ENCODE measurements around the gene BCAS2. TPM values are rescaled to one million over a fixed set of nuclear protein-coding genes. Genes with fewer than 3 reads are reported as not detected.
A peak's percentile ranks its signal among the peaks of the same experiment; 100 is the strongest.

The BCAS2 gene
- total RNA-seq, result 10 to 100 TPM; 29.6 to 77.7 (median 32.4) TPM
- total RNA-seq (2013), result 44.9 TPM
- 34.5 to 182 (median 64.0) reads per million in 29 experiments for total RNA-seq

- peak within 1 kb of the TSS; percentile 96 to 99 for H3K27ac Mint-ChIP-seq
- peaks cover 20% of the 10 kb centered on the region for H3K36me3 Mint-ChIP-seq
- no peaks in the 10 kb centered on the region for H3K27me3 Mint-ChIP-seq
- H3K4me3 Mint-ChIP-seq, result peak within 1 kb of the TSS; percentile 84 to 97 (median 97)
- Histone ChIP-seq H3K27me3 (replicated peaks in 1 of 2; ENCODE audit: control insufficient read depth in 2 of 2, extremely low read depth in 1 of 2, insufficient read depth in 2 of 2, low read length in 1 of 2) (no peaks in the 10 kb centered on the region), H3K4me3 (ENCODE audit: control insufficient read depth in 1 of 2, extremely low read depth in 1 of 2, low read length in 1 of 2) (peak within 1 kb of the TSS; percentile 53 to 88), H3K36me3 (ENCODE audit: control insufficient read depth in 2 of 2, extremely low read depth in 1 of 2, insufficient read depth in 1 of 2, low read length in 1 of 2) (peaks cover 0 to 25% of the 10 kb centered on the region in 2 donors), H3K27ac (ENCODE audit: low read length) (peak within 1 kb of the TSS; percentile 94), H3K4me1 (ENCODE audit: control insufficient read depth in 1 of 2, extremely low read depth in 1 of 2, insufficient read depth in 2 of 2, low read length in 2 of 2) (peaks cover 7 to 19% of the 10 kb centered on the region in 2 experiments), H3K9me3 (no peaks in the 10 kb centered on the region)
- CTCF ChIA-PET, result interaction anchor here (0.5 to 2.2 kb wide), 8 partner anchors 30 to 238 kb away, joined by 3 to 6 read pairs (median 3); partner anchors contain the start of gene TRIM33 (in 1 of the 2)
- H3K4me1 Mint-ChIP-seq, result peaks cover 44 to 49% (median 49%) of the 10 kb centered on the region in 3 donors
- POLR2A ChIA-PET, result interaction anchor here (0.5 to 2.8 kb wide), 11 partner anchors 11 to 771 kb away, joined by 3 to 16 read pairs (median 5); partner anchors contain the start of genes NRAS (in 1 of the 2) and TRIM33 (in 1 of the 2)
- DNase-seq, result peak; percentile 85 to 99 (median 96)
- H3K9me3 Mint-ChIP-seq, result no peaks in the 10 kb centered on the region
- under 1% methylated on average over 26 of the region's 40 CpGs for WGBS (ENCODE audit: insufficient coverage)
- peak; percentile 94 to 98 (median 97) for ATAC-seq (replicated peaks in 1 of 4)
These were observed at the start of gene BCAS2 for GRCh38 chr1:114581335-114582287. Gene BCAS2, minus strand, starts transcription at chr1:114581615. Its CDS starts 24 bp downstream, at chr1:114581591.

GRCh38 chr1:114627107-114627506 is 45.7 kb upstream of the BCAS2 start:
- no peaks in the 10 kb centered on the region for H3K27me3 ChIP-seq (replicated peaks in 1 of 2; ENCODE audit: control insufficient read depth in 2 of 2, extremely low read depth in 1 of 2, insufficient read depth in 2 of 2, low read length in 1 of 2)
- ATAC-seq (replicated peaks in 1 of 4), result no peak
- H3K36me3 Mint-ChIP-seq, result no peaks in the 10 kb centered on the region

GRCh38 chr1:114623364-114623763 is 41.9 kb upstream of the BCAS2 start:
- WGBS (ENCODE audit: insufficient coverage), result no CpG with 5 or more reads among the region's 5 CpGs
- Mint-ChIP-seq H3K27ac (no peak overlapping the region), H3K36me3 (peaks cover 3% of the 10 kb centered on the region), H3K4me3 (no peak overlapping the region), H3K9me3 (no peaks in the 10 kb centered on the region), H3K27me3 (peaks cover 5% of the 10 kb centered on the region in 2 donors), H3K4me1 (no peaks in the 10 kb centered on the region)
- ChIA-PET CTCF (interaction anchor here (0.7 to 0.8 kb wide), 2 partner anchors 29 to 1231 kb away, joined by 3 read pairs; no protein-coding TSS in a partner anchor), POLR2A (no interaction called here)
- H3K36me3 ChIP-seq (ENCODE audit: control insufficient read depth in 2 of 2, extremely low read depth in 1 of 2, insufficient read depth in 1 of 2, low read length in 1 of 2), result no peaks in the 10 kb centered on the region
- no peaks in the 10 kb centered on the region for H3K9me3 ChIP-seq
- H3K4me3 ChIP-seq (ENCODE audit: control insufficient read depth in 1 of 2, extremely low read depth in 1 of 2, low read length in 1 of 2), result no peak overlapping the region
- no peaks in the 10 kb centered on the region for H3K27me3 ChIP-seq (replicated peaks in 1 of 2; ENCODE audit: control insufficient read depth in 2 of 2, extremely low read depth in 1 of 2, insufficient read depth in 2 of 2, low read length in 1 of 2)
- DNase-seq, result no peak
- no peak overlapping the region for H3K27ac ChIP-seq (ENCODE audit: low read length)
- no peak for ATAC-seq (replicated peaks in 1 of 4)
- no peaks in the 10 kb centered on the region for H3K4me1 ChIP-seq (ENCODE audit: control insufficient read depth in 1 of 2, extremely low read depth in 1 of 2, insufficient read depth in 2 of 2, low read length in 2 of 2)

More at GRCh38 chr1:114627107-114627506, 45.7 kb upstream of the BCAS2 start:
- peaks cover 0 to 3% (median 0%) of the 10 kb centered on the region in 3 donors for H3K9me3 Mint-ChIP-seq
- peaks cover 16 to 25% of the 10 kb centered on the region in 2 donors for H3K27me3 Mint-ChIP-seq
- Histone ChIP-seq H3K36me3 (ENCODE audit: control insufficient read depth in 2 of 2, extremely low read depth in 1 of 2, insufficient read depth in 1 of 2, low read length in 1 of 2) (no peaks in the 10 kb centered on the region), H3K4me3 (ENCODE audit: control insufficient read depth in 1 of 2, extremely low read depth in 1 of 2, low read length in 1 of 2) (no peak overlapping the region), H3K9me3 (no peaks in the 10 kb centered on the region), H3K4me1 (ENCODE audit: control insufficient read depth in 1 of 2, extremely low read depth in 1 of 2, insufficient read depth in 2 of 2, low read length in 2 of 2) (no peaks in the 10 kb centered on the region), H3K27ac (ENCODE audit: low read length) (no peak overlapping the region)
- CTCF ChIA-PET, result interaction anchor here (0.6 kb wide), 2 partner anchors 44 to 488 kb away, joined by 3 to 4 read pairs; no protein-coding TSS in a partner anchor
- no peak overlapping the region for H3K4me3 Mint-ChIP-seq
- 20% methylated on average over 1 of the region's 2 CpGs for WGBS (ENCODE audit: insufficient coverage)
- no peak for DNase-seq
- POLR2A ChIA-PET, result no interaction called here
- H3K27ac Mint-ChIP-seq, result no peak overlapping the region
- no peaks in the 10 kb centered on the region for H3K4me1 Mint-ChIP-seq

- Mint-ChIP-seq H3K27me3 (peaks cover 1 to 4% of the 10 kb centered on the region in 2 donors), H3K9me3 (no peaks in the 10 kb centered on the region), H3K36me3 (peaks cover 5% of the 10 kb centered on the region), H3K4me1 (no peaks in the 10 kb centered on the region), H3K4me3 (no peak overlapping the region), H3K27ac (no peak overlapping the region)
- no peaks in the 10 kb centered on the region for H3K36me3 ChIP-seq (ENCODE audit: control insufficient read depth in 2 of 2, extremely low read depth in 1 of 2, insufficient read depth in 1 of 2, low read length in 1 of 2)
- H3K9me3 ChIP-seq, result no peaks in the 10 kb centered on the region
- ChIA-PET CTCF (no interaction called here), POLR2A (no interaction called here)
- no peaks in the 10 kb centered on the region for H3K4me1 ChIP-seq (ENCODE audit: control insufficient read depth in 1 of 2, extremely low read depth in 1 of 2, insufficient read depth in 2 of 2, low read length in 2 of 2)
- H3K4me3 ChIP-seq (ENCODE audit: control insufficient read depth in 1 of 2, extremely low read depth in 1 of 2, low read length in 1 of 2), result no peak overlapping the region
- no peak for ATAC-seq (replicated peaks in 1 of 4)
- no peak overlapping the region for H3K27ac ChIP-seq (ENCODE audit: low read length)
- no peaks in the 10 kb centered on the region for H3K27me3 ChIP-seq (replicated peaks in 1 of 2; ENCODE audit: control insufficient read depth in 2 of 2, extremely low read depth in 1 of 2, insufficient read depth in 2 of 2, low read length in 1 of 2)
- peak in 1 of 35 experiments; percentile 4 for DNase-seq
- WGBS (ENCODE audit: insufficient coverage), result 100% methylated on average over 1 of the region's 2 CpGs
These were observed 39.0 kb upstream of the BCAS2 start for GRCh38 chr1:114620419-114620818.

- H3K36me3 Mint-ChIP-seq, result peaks cover 5% of the 10 kb centered on the region
- H3K27me3 ChIP-seq (replicated peaks in 1 of 2; ENCODE audit: control insufficient read depth in 2 of 2, extremely low read depth in 1 of 2, insufficient read depth in 2 of 2, low read length in 1 of 2), result no peaks in the 10 kb centered on the region
- H3K36me3 ChIP-seq (ENCODE audit: control insufficient read depth in 2 of 2, extremely low read depth in 1 of 2, insufficient read depth in 1 of 2, low read length in 1 of 2), result no peaks in the 10 kb centered on the region
- H3K4me3 ChIP-seq (ENCODE audit: control insufficient read depth in 1 of 2, extremely low read depth in 1 of 2, low read length in 1 of 2), result no peak overlapping the region
- H3K27ac Mint-ChIP-seq, result no peak overlapping the region
- DNase-seq, result no peak
- H3K27me3 Mint-ChIP-seq, result peaks cover 4 to 7% of the 10 kb centered on the region in 2 donors
- H3K27ac ChIP-seq (ENCODE audit: low read length), result no peak overlapping the region
- no peaks in the 10 kb centered on the region for H3K4me1 ChIP-seq (ENCODE audit: control insufficient read depth in 1 of 2, extremely low read depth in 1 of 2, insufficient read depth in 2 of 2, low read length in 2 of 2)
- H3K4me1 Mint-ChIP-seq, result no peaks in the 10 kb centered on the region
- H3K9me3 Mint-ChIP-seq, result no peaks in the 10 kb centered on the region
- H3K9me3 ChIP-seq, result no peaks in the 10 kb centered on the region
- no peak for ATAC-seq (replicated peaks in 1 of 4)
- ChIA-PET CTCF (no interaction called here), POLR2A (no interaction called here)
- H3K4me3 Mint-ChIP-seq, result no peak overlapping the region
These were observed 37.2 kb upstream of the BCAS2 start for GRCh38 chr1:114618606-114619005.

- Histone ChIP-seq H3K27me3 (replicated peaks in 1 of 2; ENCODE audit: control insufficient read depth in 2 of 2, extremely low read depth in 1 of 2, insufficient read depth in 2 of 2, low read length in 1 of 2) (no peaks in the 10 kb centered on the region), H3K9me3 (no peaks in the 10 kb centered on the region), H3K4me1 (ENCODE audit: control insufficient read depth in 1 of 2, extremely low read depth in 1 of 2, insufficient read depth in 2 of 2, low read length in 2 of 2) (no peaks in the 10 kb centered on the region), H3K27ac (ENCODE audit: low read length) (no peak overlapping the region), H3K36me3 (ENCODE audit: control insufficient read depth in 2 of 2, extremely low read depth in 1 of 2, insufficient read depth in 1 of 2, low read length in 1 of 2) (no peaks in the 10 kb centered on the region), H3K4me3 (ENCODE audit: control insufficient read depth in 1 of 2, extremely low read depth in 1 of 2, low read length in 1 of 2) (no peak overlapping the region)
- Mint-ChIP-seq H3K27me3 (peaks cover 3 to 16% of the 10 kb centered on the region in 2 donors), H3K4me1 (no peaks in the 10 kb centered on the region), H3K9me3 (no peaks in the 10 kb centered on the region), H3K36me3 (no peaks in the 10 kb centered on the region), H3K27ac (no peak overlapping the region), H3K4me3 (no peak overlapping the region)
- DNase-seq (no peak), ATAC-seq (replicated peaks in 1 of 4) (no peak)
- 100% methylated on average over 1 of the region's 9 CpGs for WGBS (ENCODE audit: insufficient coverage)
- CTCF ChIA-PET, result no interaction called here
- POLR2A ChIA-PET, result interaction anchor here in 1 of 2 donors (0.6 kb wide), 1 partner anchor 35 kb away, joined by 4 read pairs; no protein-coding TSS in a partner anchor
These were observed 29.3 kb upstream of the BCAS2 start for GRCh38 chr1:114610546-114611245.

All from T-cell (primary cell).